Ovary (tissue), 3 donors: ENCODE results near the gene ORMDL1.

Source experiments
- CTCF ChIP-seq, 3 donors: fragments of 450-650 bp in 2 of 3; fragments of 200-600 bp in 1 of 3; IDR thresholded peaks; one replicate each; pipeline versions ENCODE4 v1.5.1 to v1.8.0; 2016 to 2022; ENCODE audit warnings: antibody characterized with exemption in 3 of 3, mild to moderate bottlenecking in 1 of 3
- EP300 ChIP-seq: sonication (generic); formaldehyde crosslinking; IDR thresholded peaks from one replicate; pipeline ENCODE4 v1.6.1; 2017; ENCODE audit warnings: antibody characterized with exemption
- POLR2A ChIP-seq: fragments of 450-650 bp; IDR thresholded peaks from one replicate; pipeline ENCODE4 v1.6.1; 2017; ENCODE audit warnings: antibody characterized with exemption, mild to moderate bottlenecking, moderate library complexity
- donor health status: DM: no; HTN: no; CAD: no.

- TF ChIP-seq CTCF (IDR thresholded peaks at IDR 0.05), result no peak
- no peak for TF ChIP-seq EP300
- no peak for TF ChIP-seq POLR2A
Measured at GRCh38 chr2:189829102-189829833, 45.1 kb upstream of the ORMDL1 start.
